Measurements from ENCODE around the gene POU2F1.

DNA sequence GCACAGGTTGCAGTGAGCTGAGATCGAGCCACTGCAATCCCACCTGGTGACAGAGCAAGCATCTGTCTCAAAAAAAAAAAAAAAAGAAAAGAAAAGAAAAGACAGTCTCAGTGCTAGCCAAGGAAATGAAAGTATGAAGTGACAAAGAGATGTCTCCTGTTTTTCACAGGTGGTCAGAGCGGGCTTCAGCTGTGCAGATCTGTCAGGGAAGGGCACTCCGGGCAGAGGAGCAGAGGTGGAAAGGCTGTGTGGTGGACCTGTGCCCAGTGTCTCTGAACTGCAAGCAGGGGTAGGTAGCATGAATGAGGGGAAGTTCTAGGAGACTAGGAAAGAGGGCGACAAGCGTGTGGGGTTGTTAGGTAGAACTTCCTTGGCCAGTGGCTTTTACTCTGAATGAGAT, 230.2 kb downstream of the POU2F1 start:
- TF ChIP-seq POLR2A (IDR thresholded peaks at IDR 0.05): no peak
- TF ChIP-seq, protein P1, sequence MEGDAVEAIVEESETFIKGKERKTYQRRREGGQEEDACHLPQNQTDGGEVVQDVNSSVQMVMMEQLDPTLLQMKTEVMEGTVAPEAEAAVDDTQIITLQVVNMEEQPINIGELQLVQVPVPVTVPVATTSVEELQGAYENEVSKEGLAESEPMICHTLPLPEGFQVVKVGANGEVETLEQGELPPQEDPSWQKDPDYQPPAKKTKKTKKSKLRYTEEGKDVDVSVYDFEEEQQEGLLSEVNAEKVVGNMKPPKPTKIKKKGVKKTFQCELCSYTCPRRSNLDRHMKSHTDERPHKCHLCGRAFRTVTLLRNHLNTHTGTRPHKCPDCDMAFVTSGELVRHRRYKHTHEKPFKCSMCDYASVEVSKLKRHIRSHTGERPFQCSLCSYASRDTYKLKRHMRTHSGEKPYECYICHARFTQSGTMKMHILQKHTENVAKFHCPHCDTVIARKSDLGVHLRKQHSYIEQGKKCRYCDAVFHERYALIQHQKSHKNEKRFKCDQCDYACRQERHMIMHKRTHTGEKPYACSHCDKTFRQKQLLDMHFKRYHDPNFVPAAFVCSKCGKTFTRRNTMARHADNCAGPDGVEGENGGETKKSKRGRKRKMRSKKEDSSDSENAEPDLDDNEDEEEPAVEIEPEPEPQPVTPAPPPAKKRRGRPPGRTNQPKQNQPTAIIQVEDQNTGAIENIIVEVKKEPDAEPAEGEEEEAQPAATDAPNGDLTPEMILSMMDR (IDR thresholded peaks at IDR 0.05): no peak

All from body of pancreas (tissue), 4 donors.